Spinal cord (tissue), 10 donors: ENCODE data around the gene HCK. TPM values are rescaled to one million over a fixed set of nuclear protein-coding genes. Genes with fewer than 3 reads are reported as not detected.

Experiments used
- DNase-seq, 6 donors: peaks; one replicate each; pipeline versions ENCODE4 v3.0.0 to v3.0.0-alpha.2; 2013 to 2015; ENCODE audit warnings: low spot score in 6 of 6, low read depth in 4 of 6
- H3K27ac ChIP-seq: one replicate; pipeline ENCODE4 v1.5.1; 2013; ENCODE audit warnings: low read depth, low read length, control low read depth
- H3K27me3 ChIP-seq: one replicate; pipeline ENCODE4 v1.6.1; 2013; ENCODE audit warnings: low read length; ENCODE audit not compliant: control insufficient read depth, insufficient read depth
- H3K36me3 ChIP-seq: one replicate; pipeline ENCODE4 v1.6.1; 2013; ENCODE audit warnings: low read length; ENCODE audit not compliant: control insufficient read depth, insufficient read depth
- H3K4me1 ChIP-seq: one replicate; pipeline ENCODE4 v1.6.1; 2013; ENCODE audit warnings: low read length; ENCODE audit not compliant: control insufficient read depth, insufficient read depth
- H3K4me3 ChIP-seq: one replicate; pipeline ENCODE4 v1.5.1; 2013; ENCODE audit warnings: low read depth, low read length, control low read depth
- H3K9me3 ChIP-seq: one replicate; pipeline ENCODE4 v1.6.1; 2013; ENCODE audit warnings: low read length; ENCODE audit not compliant: control insufficient read depth, insufficient read depth
- WGBS: methylation state at CpG from one replicate; pipeline ENCODE4 v1.1.5; 2013; ENCODE audit warnings: missing lambda C conversion rate; ENCODE audit not compliant: insufficient coverage; 5-methylcytosine and 5-hydroxymethylcytosine counted together
- polyA plus RNA-seq, 2 donors: library from polyadenylated mRNA; unstranded; fragments of 120-200 nt; gene quantifications; one replicate each; pipeline ENCODE4 v1.2.1, GENCODE V29; 2013; ENCODE audit not compliant: insufficient read length in 2 of 2
- total RNA-seq, 2 donors: library from RNA; depleted of rRNA in 1 of 2; stranded (reverse); fragments of 120-200 nt in 1 of 2; fragments of >200 nt in 1 of 2; gene quantifications; one replicate each; pipeline versions ENCODE4 v1.2.3 to v1.2.4, GENCODE V29; 2013 to 2014
- donor health status: healthy.

Gene HCK
- total and polyA plus RNA-seq, 4 donors, result 5.1 to 12.4 (median 8.0) TPM

- H3K36me3 ChIP-seq, result no peaks in the 10 kb centered on the region
- no peaks in the 10 kb centered on the region for H3K4me1 ChIP-seq
- no peaks in the 10 kb centered on the region for H3K27me3 ChIP-seq
- WGBS, result 70% methylated on average over 9 of the region's 17 CpGs
- no peak overlapping the region for H3K4me3 ChIP-seq
- DNase-seq, result no peak
- H3K27ac ChIP-seq, result no peak overlapping the region
- H3K9me3 ChIP-seq, result no peaks in the 10 kb centered on the region
Measured at GRCh38 chr20:32071395-32072167, 19.5 kb downstream of the HCK start.

GRCh38 chr20:32072168-32072750, 20.2 kb downstream of the HCK start:
- no peaks in the 10 kb centered on the region for H3K9me3 ChIP-seq
- H3K4me1 ChIP-seq, result no peaks in the 10 kb centered on the region
- H3K36me3 ChIP-seq, result no peaks in the 10 kb centered on the region
- WGBS, result no CpG with 5 or more reads among the region's 6 CpGs
- no peak overlapping the region for H3K27ac ChIP-seq
- DNase-seq, result no peak
- no peaks in the 10 kb centered on the region for H3K27me3 ChIP-seq
- H3K4me3 ChIP-seq, result no peak overlapping the region

- no peak overlapping the region for H3K27ac ChIP-seq
- no peaks in the 10 kb centered on the region for H3K36me3 ChIP-seq
- no peaks in the 10 kb centered on the region for H3K9me3 ChIP-seq
- DNase-seq, result no peak
- WGBS, result 100% methylated on average over 1 of the region's 1 CpG
- H3K27me3 ChIP-seq, result no peaks in the 10 kb centered on the region
- no peaks in the 10 kb centered on the region for H3K4me1 ChIP-seq
- no peak overlapping the region for H3K4me3 ChIP-seq
Measured at GRCh38 chr20:32075534-32075933, 23.5 kb downstream of the HCK start.

GRCh38 chr20:32077190-32077589, 25.1 kb downstream of the HCK start:
- Histone ChIP-seq H3K4me3 (no peak overlapping the region), H3K4me1 (no peaks in the 10 kb centered on the region), H3K36me3 (no peaks in the 10 kb centered on the region), H3K27ac (no peak overlapping the region), H3K9me3 (no peaks in the 10 kb centered on the region), H3K27me3 (no peaks in the 10 kb centered on the region)
- 80% methylated on average over 1 of the region's 4 CpGs for WGBS
- DNase-seq, result no peak

- H3K4me1 ChIP-seq, result no peaks in the 10 kb centered on the region
- H3K36me3 ChIP-seq, result no peaks in the 10 kb centered on the region
- WGBS, result no CpG with 5 or more reads among the region's 5 CpGs
- H3K4me3 ChIP-seq, result no peak overlapping the region
- H3K27me3 ChIP-seq, result no peaks in the 10 kb centered on the region
- no peaks in the 10 kb centered on the region for H3K9me3 ChIP-seq
- no peak overlapping the region for H3K27ac ChIP-seq
- no peak for DNase-seq
Measured at GRCh38 chr20:32078322-32078721, 26.3 kb downstream of the HCK start.

GRCh38 chr20:32078791-32079190, 26.7 kb downstream of the HCK start:
- no peaks in the 10 kb centered on the region for H3K36me3 ChIP-seq
- no peak overlapping the region for H3K27ac ChIP-seq
- H3K27me3 ChIP-seq, result no peaks in the 10 kb centered on the region
- H3K4me1 ChIP-seq, result no peaks in the 10 kb centered on the region
- DNase-seq, result no peak
- no peaks in the 10 kb centered on the region for H3K9me3 ChIP-seq
- H3K4me3 ChIP-seq, result no peak overlapping the region

GRCh38 chr20:32079655-32080109, 27.6 kb downstream of the HCK start:
- DNase-seq, result no peak
- Histone ChIP-seq H3K4me3 (no peak overlapping the region), H3K36me3 (no peaks in the 10 kb centered on the region), H3K9me3 (no peaks in the 10 kb centered on the region), H3K27ac (no peak overlapping the region), H3K4me1 (no peaks in the 10 kb centered on the region), H3K27me3 (no peaks in the 10 kb centered on the region)
- 42% methylated on average over 8 of the region's 8 CpGs for WGBS

- 79% methylated on average over 2 of the region's 3 CpGs for WGBS
- DNase-seq, result no peak
- Histone ChIP-seq H3K36me3 (no peaks in the 10 kb centered on the region), H3K27ac (no peak overlapping the region), H3K9me3 (no peaks in the 10 kb centered on the region), H3K4me3 (no peak overlapping the region), H3K27me3 (no peaks in the 10 kb centered on the region), H3K4me1 (no peaks in the 10 kb centered on the region)
Measured at GRCh38 chr20:32080783-32081182, 28.7 kb downstream of the HCK start.

GRCh38 chr20:32083469-32083868, 31.4 kb downstream of the HCK start:
- no peak for DNase-seq
- 93% methylated on average over 6 of the region's 6 CpGs for WGBS
- H3K4me3 ChIP-seq, result no peak overlapping the region
- H3K27me3 ChIP-seq, result no peaks in the 10 kb centered on the region
- no peaks in the 10 kb centered on the region for H3K36me3 ChIP-seq
- no peak overlapping the region for H3K27ac ChIP-seq
- no peaks in the 10 kb centered on the region for H3K9me3 ChIP-seq
- H3K4me1 ChIP-seq, result no peaks in the 10 kb centered on the region

GRCh38 chr20:32087070-32087469, 35.0 kb downstream of the HCK start:
- Histone ChIP-seq H3K27ac (no peak overlapping the region), H3K36me3 (no peaks in the 10 kb centered on the region), H3K4me3 (no peak overlapping the region), H3K9me3 (no peaks in the 10 kb centered on the region), H3K4me1 (no peaks in the 10 kb centered on the region), H3K27me3 (no peaks in the 10 kb centered on the region)
- 100% methylated on average over 1 of the region's 3 CpGs for WGBS
- no peak for DNase-seq
